Bronchial epithelial cell (primary cell): Measurements from ENCODE around the gene ITGA5. TPM values are rescaled to one million over a fixed set of nuclear protein-coding genes. Genes with fewer than 3 reads are reported as not detected.

Source experiments
- DNase-seq: peaks from one replicate; pipeline ENCODE4 v3.0.0-alpha.2; 2010; ENCODE audit warnings: low read depth
- FAIRE-seq: peaks from 2 replicates; lab custom pipeline; 2011; peaks lifted over from hg19 to GRCh38; lab: Jason Lieb, UNC
- H3K27me3 ChIP-seq: 2 replicates; pipeline ENCODE4 v1.5.1; 2011; ENCODE audit warnings: low read length; ENCODE audit not compliant: control insufficient read depth, insufficient read depth
- H3K36me3 ChIP-seq: 2 replicates; pipeline ENCODE4 v1.5.1; 2011; ENCODE audit warnings: low read length; ENCODE audit not compliant: control insufficient read depth, insufficient read depth
- H3K4me3 ChIP-seq: 2 replicates; pipeline ENCODE4 v1.5.1; 2011; ENCODE audit warnings: mild to moderate bottlenecking, low read depth, low read length, control low read depth
- CTCF ChIP-seq: IDR thresholded peaks from 2 replicates; pipeline ENCODE4 v1.5.1; 2011; ENCODE audit warnings: mild to moderate bottlenecking, moderate library complexity, low read length, control low read depth, inconsistent platforms; ENCODE audit not compliant: insufficient read depth, severe bottlenecking
- total RNA-seq: library from RNA; depleted of rRNA; stranded (reverse); fragments of >200 nt; gene quantifications from 2 replicates; pipeline ENCODE4 v1.2.1, GENCODE V29; 2014

Gene ITGA5
- total RNA-seq, 1 donor from 2014 or later, result 98.5 TPM

GRCh38 chr12:54392485-54393206 is 26.4 kb downstream of the ITGA5 start:
- Histone ChIP-seq H3K36me3 (peaks cover 28% of the 10 kb centered on the region), H3K4me3 (no peak overlapping the region), H3K27me3 (no peaks in the 10 kb centered on the region)
- DNase-seq, result peak; percentile 74
- TF ChIP-seq CTCF, result no peak
- FAIRE-seq, result no peak

- TF ChIP-seq CTCF, result peak; percentile 66
- Histone ChIP-seq H3K4me3 (peak overlapping the region; percentile 88), H3K27me3 (no peaks in the 10 kb centered on the region), H3K36me3 (peaks cover 22% of the 10 kb centered on the region)
- DNase-seq (peak; percentile 60), FAIRE-seq (no peak)
Measured at GRCh38 chr12:54390668-54391551, 28.2 kb downstream of the ITGA5 start.

- H3K36me3 ChIP-seq, result peaks cover 18% of the 10 kb centered on the region
- DNase-seq (peak; percentile 87), FAIRE-seq (no peak)
- no peak for TF ChIP-seq CTCF
- no peaks in the 10 kb centered on the region for H3K27me3 ChIP-seq
- H3K4me3 ChIP-seq, result peak overlapping the region; percentile 88
Measured at GRCh38 chr12:54390176-54390667, 28.8 kb downstream of the ITGA5 start.

GRCh38 chr12:54389607-54390175 is 29.4 kb downstream of the ITGA5 start:
- Histone ChIP-seq H3K4me3 (peak overlapping the region; percentile 88), H3K27me3 (no peaks in the 10 kb centered on the region), H3K36me3 (peaks cover 17% of the 10 kb centered on the region)
- no peak for FAIRE-seq
- TF ChIP-seq CTCF, result no peak
- DNase-seq, result no peak

GRCh38 chr12:54389134-54389508 is 29.9 kb downstream of the ITGA5 start:
- no peak overlapping the region for H3K4me3 ChIP-seq
- no peaks in the 10 kb centered on the region for H3K27me3 ChIP-seq
- FAIRE-seq (no peak), DNase-seq (no peak)
- peaks cover 18% of the 10 kb centered on the region for H3K36me3 ChIP-seq
- no peak for TF ChIP-seq CTCF
